8988T (cell line): ENCODE measurements around the gene TBCD.
A peak's percentile ranks its signal among the peaks of the same experiment; 100 is the strongest.

Source experiments
- DNase-seq: peaks from one replicate; pipeline ENCODE4 v3.0.0; 2011

Gene TBCD

GRCh38 chr17:82909322-82909904 lies 157.5 kb downstream of the TBCD start:
- DNase-seq = no peak

DNA sequence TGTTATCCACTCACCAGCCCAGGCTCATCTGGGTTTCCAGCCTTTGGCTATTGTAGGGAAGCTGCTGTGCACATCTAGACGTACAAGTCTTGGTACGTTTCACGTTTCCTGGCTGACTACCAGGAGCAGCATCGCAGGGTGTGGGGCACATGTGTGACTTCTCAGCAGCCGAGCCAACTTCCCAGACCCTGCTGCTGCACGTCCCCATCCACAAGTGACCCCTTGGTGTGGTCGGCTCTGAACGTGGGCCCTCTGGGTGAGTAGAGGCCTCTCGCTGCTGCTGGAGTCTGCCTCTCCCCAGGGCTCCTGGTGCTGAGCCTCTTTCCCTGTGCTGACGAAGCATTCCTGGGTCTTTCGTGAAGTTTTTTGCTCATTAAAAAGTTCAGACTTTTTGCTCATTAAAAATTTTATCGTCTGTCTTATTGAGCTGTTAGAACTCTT lies 158.2 kb downstream of the TBCD start:
- DNase-seq = no peak

DNA sequence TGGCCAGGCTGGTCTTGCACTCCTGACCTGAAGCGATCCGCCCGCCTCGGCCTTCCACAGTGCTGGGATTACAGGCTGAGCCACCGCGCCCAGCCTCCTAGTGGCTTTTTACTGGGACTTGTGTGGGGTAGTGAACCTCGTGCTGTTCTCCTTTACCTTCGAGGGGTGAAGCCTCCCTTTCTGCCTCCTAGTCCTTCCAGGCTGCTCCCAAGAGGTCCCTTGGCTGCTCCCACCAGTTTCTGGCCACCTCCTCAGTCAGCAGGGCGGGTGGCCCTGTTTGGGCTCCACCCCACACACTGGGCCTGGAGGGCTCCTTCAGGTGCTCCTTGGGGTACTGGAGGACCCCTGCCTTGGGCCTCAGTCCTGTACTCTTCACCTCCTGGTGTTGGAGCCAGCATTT lies 158.9 kb downstream of the TBCD start:
- no peak for DNase-seq

- DNase-seq = no peak
These were observed 160.0 kb downstream of the TBCD start for GRCh38 chr17:82911822-82912221.

- DNase-seq = no peak
These were observed 160.7 kb downstream of the TBCD start for GRCh38 chr17:82912484-82913089.

- DNase-seq = peak; percentile 61
These were observed 161.6 kb downstream of the TBCD start for GRCh38 chr17:82913304-82914043.

DNA sequence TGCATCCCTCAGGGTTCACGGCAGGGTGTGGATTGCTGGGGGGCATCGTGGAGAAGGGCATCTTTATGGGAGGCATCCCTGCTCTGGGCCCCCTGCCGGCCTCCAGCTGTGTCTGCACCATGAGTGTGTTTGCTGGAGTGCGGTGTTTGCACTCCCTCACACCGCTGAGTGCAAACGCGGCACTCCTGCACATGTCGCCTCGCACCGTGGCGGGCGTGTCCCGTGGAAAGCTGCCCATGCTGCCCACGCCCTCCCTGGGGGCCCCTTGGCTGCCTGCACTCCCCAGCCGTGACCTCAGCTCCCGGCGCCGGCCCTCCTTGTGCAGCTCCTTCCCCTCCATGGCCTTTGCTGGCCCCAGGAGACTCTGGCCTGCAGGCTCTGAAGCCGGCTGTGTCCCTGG lies 162.5 kb downstream of the TBCD start:
- peak; percentile 52 for DNase-seq

GRCh38 chr17:82915010-82915756 lies 163.3 kb downstream of the TBCD start:
- no peak for DNase-seq

- DNase-seq = no peak
These were observed 163.8 kb downstream of the TBCD start for GRCh38 chr17:82915757-82916027.

DNA sequence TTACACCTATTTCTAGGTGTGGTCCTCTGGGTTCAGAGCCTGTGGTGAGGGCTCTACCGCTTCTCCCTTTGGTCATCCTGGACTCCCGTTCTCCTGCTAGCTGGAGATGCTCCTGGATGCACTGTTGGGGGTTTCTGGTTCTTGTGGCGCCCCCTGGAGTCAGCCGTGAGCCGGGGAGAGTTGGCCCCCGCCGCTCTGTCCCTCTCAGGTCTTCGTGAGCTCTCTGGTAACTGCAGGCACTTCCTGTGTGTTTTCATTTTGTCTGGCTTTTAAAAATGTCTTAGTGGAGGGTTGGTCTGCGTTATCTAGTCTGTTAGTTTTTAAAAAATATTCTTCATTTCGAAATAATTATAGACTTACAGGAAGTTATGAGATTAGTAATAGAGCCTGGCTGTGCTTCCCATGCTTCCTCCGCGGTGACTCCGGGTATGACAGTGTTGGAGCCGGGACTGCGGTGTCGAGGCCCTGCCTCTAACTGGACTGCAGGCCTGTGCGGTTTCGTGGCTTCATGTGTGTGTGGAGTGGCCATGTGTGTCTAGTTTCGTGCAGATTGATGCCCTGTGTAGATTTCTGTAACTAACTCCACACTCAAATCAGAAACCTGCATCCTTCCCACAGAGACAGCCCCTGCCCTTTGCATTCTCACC lies 166.0 kb downstream of the TBCD start:
- DNase-seq = peak; percentile 72

DNA sequence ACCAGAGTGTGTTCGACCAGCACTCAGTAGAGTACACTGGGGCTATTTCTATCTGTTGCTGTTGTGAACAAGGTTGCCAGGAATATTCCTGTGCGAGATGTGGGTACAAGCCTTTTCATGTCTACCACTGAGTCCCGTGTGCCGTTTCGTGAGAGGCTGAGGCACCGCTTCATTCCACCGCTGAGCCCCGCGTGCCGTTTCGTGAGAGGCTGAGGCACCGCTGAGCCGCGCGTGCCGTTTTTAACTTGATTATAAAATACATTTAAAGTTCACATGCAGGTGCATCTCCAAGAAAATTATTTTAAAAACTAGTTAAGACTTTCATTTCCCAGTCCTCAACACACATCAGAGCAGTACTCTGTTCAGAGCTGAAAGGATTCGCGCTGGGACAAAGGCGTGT lies 166.6 kb downstream of the TBCD start:
- DNase-seq = no peak

- no peak for DNase-seq
These were observed 168.3 kb downstream of the TBCD start for GRCh38 chr17:82920150-82920549.

DNA sequence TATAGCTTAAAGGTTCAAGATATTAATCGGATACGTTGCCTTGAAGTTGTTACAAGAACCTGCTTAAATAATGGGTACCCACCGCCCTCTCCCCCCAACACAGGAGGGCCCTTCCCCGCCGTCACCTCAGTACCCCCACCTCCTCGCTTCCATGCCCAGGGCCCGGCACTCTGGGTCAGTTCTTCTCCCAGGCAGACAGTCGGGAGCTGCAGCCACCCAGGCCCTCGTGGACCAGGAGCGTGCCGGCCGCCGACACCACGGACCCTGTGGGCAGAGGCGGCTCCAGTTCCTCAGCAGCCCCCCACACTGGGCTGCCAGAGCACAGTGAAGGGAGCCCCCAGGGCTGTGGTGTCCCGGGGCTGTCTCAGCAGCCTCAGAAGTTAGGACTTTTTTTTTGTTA lies 168.8 kb downstream of the TBCD start:
- DNase-seq = no peak

DNA sequence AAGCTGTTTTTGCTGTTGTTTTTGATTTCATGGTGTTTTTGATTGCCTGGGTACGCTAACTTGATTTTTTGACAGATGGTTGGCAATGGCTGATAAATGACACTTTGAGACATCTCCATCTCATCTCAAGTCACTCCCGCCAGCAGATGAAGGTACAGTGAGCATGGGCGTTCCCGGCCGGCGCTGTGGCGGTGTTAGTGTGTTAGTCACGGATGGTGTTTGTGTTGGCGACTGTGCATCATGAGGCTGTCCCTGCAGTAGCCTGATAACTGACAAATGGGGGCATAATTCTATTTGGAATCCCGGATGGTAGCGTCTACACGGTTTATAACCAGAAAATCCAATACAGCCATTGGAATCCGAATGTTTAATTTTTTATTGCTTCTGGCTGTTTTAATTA lies 169.6 kb downstream of the TBCD start:
- DNase-seq = no peak

DNA sequence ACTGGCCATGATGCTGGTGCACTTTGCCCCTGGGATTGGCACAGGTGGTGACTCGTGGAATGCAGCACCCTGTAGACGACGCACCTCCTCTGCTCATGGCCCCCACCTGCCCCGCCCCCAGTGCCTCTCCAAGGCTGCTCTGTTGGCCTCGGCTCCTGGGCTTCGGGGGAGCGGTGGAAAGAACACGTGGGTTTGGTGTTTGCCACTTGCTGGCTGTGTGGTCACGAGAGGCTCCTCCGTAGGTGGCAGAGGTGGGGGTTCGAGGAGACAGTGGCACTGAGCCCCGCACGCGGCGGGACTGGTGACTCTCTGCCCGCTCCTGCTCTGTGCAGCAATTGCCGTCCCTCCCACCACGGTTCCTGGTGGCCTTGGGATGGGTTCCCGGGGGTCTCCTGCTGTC lies 170.8 kb downstream of the TBCD start:
- no peak for DNase-seq

GRCh38 chr17:82923366-82924113 lies 171.7 kb downstream of the TBCD start:
- DNase-seq = no peak

DNA sequence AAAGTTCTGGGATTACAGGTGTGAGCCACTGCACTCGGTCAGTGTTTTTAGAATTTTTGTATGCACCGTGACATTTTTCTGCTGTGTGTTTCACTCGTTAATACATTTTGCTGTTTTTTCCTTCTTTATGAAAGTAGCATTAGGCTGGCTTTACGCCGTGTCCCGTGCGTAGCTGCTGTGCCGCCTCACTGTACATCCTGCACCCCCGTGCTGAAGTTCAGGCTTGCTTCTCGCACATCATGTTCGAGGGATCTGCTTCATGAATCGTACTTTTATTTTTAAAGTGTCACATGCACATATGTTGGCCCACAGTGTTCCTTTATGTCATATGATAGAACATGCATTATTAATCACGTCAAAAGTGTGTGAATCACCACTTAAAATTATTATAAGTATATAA lies 172.3 kb downstream of the TBCD start:
- no peak for DNase-seq

- no peak for DNase-seq
These were observed 172.9 kb downstream of the TBCD start for GRCh38 chr17:82924812-82925211.

DNA sequence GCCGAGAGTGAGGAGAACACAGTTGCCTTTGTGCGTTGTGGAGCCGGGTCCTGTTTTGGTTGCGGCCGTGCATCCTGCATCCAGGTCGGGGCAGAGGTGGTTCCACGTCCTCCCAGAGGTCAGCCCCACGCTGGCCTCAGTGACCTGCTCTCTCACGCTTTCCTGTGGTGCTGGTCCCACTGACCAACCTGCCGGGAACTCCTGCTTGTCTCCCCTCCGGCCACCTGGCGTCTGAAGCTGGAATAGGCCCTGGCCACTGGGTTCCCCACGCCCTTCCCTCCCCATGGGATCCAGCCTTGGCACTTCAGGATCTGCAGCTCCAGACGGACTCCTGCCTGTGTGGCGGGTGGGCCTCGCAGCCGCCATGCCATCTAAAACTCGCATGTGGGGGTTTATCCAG lies 173.5 kb downstream of the TBCD start:
- no peak for DNase-seq

- DNase-seq = no peak
These were observed 174.2 kb downstream of the TBCD start for GRCh38 chr17:82926081-82926480.

DNA sequence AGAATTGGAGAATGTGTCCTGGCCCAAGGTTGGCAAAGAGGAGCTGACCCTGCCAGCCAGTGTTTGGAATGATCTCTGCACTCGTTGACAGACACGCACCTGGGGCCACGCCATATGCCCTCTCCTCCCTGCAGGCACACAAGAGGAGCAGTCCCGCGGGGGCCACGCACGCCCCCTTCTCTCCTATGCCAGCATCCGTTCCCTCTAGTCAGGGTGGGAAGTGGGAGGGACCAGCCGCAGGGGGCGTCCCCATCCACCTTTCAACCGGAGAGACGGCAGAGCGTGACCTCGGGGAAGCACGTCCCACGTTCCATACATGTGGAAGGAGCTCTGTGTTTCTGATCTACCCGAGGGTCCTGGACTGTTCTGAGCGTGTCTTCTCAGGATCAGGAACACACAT lies 174.9 kb downstream of the TBCD start:
- DNase-seq = no peak

DNA sequence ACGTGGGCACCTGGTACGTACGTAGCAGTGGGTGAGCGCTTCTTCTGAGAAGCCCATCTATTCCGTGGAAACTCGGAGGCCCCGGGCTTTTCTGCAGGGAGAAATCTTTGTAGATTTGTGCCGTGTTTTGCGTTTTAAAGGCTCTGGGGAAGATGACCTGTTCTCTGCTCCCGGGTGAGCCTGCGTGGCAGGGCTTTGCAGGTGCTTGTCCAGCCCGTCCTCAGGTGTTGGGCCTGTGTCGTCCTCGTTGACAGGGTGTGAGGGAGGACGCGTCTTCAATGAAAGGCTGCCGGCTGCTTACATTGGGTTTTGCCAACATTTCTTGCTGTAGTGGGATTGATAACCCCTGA lies 175.4 kb downstream of the TBCD start:
- no peak for DNase-seq
